Measurements from ENCODE around the gene C2CD3.

DNA sequence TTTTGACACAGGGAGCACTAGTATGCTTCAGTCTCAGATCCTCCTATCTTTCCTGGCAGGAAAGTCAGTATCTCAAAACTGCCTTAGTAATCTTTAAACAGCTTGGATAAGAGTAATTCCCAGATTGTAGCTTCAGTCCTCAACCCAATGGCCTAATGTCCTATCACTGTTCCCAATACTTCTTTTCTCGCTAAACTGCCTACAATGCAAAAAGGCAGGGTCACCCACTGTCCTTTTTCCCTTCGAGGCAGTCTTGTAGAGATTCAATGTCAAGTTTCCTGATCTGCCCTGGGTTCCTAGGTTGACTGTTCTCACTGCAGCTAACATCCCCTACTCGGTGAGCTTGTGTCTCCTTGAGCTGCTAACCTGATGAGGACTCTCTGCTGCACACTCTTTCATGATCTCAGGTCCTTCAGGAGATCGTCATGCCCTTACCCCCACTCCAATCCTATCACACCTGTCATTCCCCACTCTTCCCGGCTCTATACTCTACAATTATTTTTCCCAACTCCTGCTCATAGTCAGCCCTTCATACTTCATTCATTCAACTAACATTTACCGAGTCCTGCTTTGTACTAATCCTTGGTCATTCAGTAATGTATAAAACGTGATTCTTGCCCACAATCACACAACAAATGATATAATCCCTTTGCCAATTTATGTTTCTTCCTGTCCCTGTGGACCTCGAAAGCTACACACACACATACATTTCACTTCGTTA lies 904 bp downstream of the C2CD3 start:
- TF ChIP-seq, protein P1, sequence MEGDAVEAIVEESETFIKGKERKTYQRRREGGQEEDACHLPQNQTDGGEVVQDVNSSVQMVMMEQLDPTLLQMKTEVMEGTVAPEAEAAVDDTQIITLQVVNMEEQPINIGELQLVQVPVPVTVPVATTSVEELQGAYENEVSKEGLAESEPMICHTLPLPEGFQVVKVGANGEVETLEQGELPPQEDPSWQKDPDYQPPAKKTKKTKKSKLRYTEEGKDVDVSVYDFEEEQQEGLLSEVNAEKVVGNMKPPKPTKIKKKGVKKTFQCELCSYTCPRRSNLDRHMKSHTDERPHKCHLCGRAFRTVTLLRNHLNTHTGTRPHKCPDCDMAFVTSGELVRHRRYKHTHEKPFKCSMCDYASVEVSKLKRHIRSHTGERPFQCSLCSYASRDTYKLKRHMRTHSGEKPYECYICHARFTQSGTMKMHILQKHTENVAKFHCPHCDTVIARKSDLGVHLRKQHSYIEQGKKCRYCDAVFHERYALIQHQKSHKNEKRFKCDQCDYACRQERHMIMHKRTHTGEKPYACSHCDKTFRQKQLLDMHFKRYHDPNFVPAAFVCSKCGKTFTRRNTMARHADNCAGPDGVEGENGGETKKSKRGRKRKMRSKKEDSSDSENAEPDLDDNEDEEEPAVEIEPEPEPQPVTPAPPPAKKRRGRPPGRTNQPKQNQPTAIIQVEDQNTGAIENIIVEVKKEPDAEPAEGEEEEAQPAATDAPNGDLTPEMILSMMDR (conservative IDR thresholded peaks at IDR 0.05 in 1 of 2, IDR thresholded peaks at IDR 0.05 in 1 of 2; ENCODE audit: low read depth in 1 of 2, low read length in 2 of 2) = no peak
- TF ChIP-seq EZH2 (IDR thresholded peaks at IDR 0.05; ENCODE audit: low read length, missing control alignments) = no peak
